Nephron (organoid): Measurements from ENCODE around the gene MGMT.

Experiments
- H3K27ac Mint-ChIP-seq, 3 experiments: 2 replicates each; pipeline ENCODE4 v1.8.0; 2020; ENCODE audit warnings: mixed read lengths in 3 of 3, mild to moderate bottlenecking in 2 of 3, moderate library complexity in 1 of 3
- H3K27me3 Mint-ChIP-seq: 2 replicates; pipeline ENCODE4 v1.8.0; 2021; ENCODE audit warnings: low read depth, mild to moderate bottlenecking, moderate library complexity, mixed read lengths
- H3K36me3 Mint-ChIP-seq: 2 replicates; pipeline ENCODE4 v1.8.0; 2020; ENCODE audit warnings: low read depth, mixed read lengths
- H3K4me1 Mint-ChIP-seq: 2 replicates; pipeline ENCODE4 v1.8.0; 2020; ENCODE audit warnings: mixed read lengths
- H3K4me3 Mint-ChIP-seq, 3 experiments: 2 replicates each; pipeline ENCODE4 v1.8.0; 2020; ENCODE audit warnings: mild to moderate bottlenecking in 3 of 3, mixed read lengths in 3 of 3, moderate library complexity in 2 of 3
- H3K9me3 Mint-ChIP-seq: 2 replicates; pipeline ENCODE4 v1.8.0; 2020; ENCODE audit warnings: mixed read lengths
- TF ChIP-seq, protein P1 (sequence below), 3 experiments: fragments of 200-600 bp; sonication (generic); IDR thresholded peaks; one replicate each; pipeline ENCODE4 v1.5.0; 2021; ENCODE audit warnings: antibody characterized with exemption in 3 of 3; ENCODE audit not compliant: unreplicated experiment in 3 of 3

The MGMT gene

DNA sequence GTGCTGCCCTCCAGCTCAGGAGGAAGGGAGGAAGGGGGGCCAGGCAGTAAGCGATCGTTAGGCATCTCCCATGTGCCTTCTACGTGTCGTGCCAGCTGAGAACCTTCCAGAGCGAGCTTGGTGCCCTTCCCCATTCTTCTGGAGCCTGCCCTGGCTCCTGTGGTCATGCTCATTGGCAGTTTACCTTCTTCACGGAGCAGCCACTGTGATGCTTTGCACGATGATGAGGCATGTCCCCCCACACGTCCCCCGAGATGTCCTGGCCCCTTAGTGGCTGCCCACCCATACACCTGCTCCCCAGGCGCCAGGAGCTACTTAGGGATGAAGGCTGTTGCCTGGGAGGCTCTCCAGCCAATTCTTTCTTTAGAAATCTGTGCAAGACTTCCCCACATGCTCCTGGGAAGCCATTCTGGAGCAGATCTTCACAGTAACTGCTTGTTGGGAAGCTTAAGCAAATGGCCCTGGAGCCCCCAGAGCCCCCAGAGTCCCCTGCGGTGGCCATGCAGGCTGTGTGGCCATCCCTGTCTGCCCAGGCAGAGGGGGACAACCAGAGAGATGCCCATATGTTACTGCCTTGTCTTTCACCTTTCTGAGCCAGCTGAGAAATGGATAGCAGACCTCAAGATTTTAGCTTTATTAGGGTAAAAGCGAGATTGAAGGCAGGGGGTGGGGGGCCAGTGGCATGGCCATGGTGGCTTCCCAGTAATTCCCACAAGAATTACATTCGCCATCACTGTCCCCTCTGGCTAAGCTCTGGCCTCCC lies 298.0 kb downstream of the MGMT start:
- TF ChIP-seq, protein P1, sequence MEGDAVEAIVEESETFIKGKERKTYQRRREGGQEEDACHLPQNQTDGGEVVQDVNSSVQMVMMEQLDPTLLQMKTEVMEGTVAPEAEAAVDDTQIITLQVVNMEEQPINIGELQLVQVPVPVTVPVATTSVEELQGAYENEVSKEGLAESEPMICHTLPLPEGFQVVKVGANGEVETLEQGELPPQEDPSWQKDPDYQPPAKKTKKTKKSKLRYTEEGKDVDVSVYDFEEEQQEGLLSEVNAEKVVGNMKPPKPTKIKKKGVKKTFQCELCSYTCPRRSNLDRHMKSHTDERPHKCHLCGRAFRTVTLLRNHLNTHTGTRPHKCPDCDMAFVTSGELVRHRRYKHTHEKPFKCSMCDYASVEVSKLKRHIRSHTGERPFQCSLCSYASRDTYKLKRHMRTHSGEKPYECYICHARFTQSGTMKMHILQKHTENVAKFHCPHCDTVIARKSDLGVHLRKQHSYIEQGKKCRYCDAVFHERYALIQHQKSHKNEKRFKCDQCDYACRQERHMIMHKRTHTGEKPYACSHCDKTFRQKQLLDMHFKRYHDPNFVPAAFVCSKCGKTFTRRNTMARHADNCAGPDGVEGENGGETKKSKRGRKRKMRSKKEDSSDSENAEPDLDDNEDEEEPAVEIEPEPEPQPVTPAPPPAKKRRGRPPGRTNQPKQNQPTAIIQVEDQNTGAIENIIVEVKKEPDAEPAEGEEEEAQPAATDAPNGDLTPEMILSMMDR (IDR thresholded peaks at IDR 0.05; ENCODE audit: unreplicated experiment in 3 of 3), result no peak
- Mint-ChIP-seq H3K27me3 (peaks cover 9% of the 10 kb centered on the region), H3K36me3 (peaks cover 9% of the 10 kb centered on the region), H3K27ac (no peak overlapping the region), H3K4me3 (no peak overlapping the region), H3K9me3 (no peaks in the 10 kb centered on the region), H3K4me1 (peaks cover 5% of the 10 kb centered on the region)

DNA sequence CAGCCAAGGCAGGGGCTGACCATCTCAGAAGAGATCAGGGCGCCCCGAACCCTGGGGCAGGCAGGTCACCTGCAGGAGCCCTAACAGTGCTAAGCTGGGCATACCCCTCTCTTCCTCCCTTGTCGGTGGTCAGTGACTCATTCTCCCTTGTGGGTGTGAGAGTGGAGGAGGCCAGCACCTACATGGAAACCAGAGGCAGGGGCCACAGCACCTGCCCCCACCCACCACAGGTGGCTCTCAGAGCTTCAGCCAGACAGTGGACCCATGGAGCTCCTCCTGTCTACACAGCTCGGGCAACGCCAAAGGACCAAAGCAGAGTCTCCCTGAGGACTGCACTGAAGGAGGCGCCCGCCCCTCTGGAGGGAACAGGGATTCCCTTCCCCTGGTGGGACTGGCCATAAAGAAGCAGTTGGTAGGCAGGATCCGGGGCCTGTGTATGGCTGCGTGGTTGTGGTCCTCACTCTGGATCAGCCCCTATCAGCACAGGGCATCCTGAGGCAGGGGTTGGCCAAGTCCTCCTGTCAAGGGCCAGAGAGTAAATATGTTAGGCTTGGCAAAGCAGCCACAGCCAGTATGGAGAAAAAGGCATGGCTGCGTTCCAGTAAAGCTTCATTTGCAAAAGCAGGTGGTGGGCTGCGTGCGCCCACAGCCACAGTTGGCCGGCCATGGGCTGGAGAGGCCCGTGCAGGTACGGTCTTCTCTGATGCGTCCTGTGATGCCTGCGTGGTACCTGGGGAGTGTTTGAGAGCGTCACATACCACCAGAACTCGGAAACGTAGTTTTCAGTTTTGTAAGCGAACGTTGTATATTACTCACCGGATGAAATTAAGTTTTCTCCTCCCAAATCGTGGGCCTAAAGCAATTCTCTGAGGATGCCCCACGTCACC lies 298.9 kb downstream of the MGMT start:
- TF ChIP-seq, protein P1 (IDR thresholded peaks at IDR 0.05; ENCODE audit: unreplicated experiment in 3 of 3), result no peak
- Mint-ChIP-seq H3K27ac (no peak overlapping the region), H3K36me3 (peaks cover 9% of the 10 kb centered on the region), H3K9me3 (no peaks in the 10 kb centered on the region), H3K27me3 (peaks cover 9% of the 10 kb centered on the region), H3K4me3 (no peak overlapping the region), H3K4me1 (peaks cover 5% of the 10 kb centered on the region)

DNA sequence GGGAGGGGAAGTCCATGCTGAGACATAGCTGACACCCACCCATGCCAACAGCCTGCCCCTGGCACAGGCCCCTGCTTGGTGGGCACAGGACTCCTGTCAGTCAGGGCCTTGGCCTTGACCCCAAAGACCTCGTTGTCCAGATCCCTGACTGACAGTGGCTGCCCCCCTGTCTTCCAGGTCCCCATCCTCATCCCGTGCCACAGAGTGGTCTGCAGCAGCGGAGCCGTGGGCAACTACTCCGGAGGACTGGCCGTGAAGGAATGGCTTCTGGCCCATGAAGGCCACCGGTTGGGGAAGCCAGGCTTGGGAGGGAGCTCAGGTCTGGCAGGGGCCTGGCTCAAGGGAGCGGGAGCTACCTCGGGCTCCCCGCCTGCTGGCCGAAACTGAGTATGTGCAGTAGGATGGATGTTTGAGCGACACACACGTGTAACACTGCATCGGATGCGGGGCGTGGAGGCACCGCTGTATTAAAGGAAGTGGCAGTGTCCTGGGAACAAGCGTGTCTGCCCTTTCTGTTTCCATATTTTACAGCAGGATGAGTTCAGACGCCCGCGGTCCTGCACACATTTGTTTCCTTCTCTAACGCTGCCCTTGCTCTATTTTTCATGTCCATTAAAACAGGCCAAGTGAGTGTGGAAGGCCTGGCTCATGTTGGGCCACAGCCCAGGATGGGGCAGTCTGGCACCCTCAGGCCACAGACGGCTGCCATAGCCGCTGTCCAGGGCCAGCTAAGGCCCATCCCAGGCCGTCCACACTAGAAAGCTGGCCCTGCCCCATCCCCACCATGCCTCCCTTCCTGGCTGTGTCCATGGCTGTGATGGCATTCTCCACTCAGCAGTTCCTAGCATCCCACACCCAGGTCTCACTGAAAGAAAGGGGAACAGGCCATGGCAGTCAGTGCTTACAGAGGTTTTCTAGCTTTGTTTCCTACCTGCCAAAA lies 299.8 kb downstream of the MGMT start:
- TF ChIP-seq, protein P1 (IDR thresholded peaks at IDR 0.05; ENCODE audit: unreplicated experiment in 3 of 3), result no peak
- no peak overlapping the region for H3K4me3 Mint-ChIP-seq
- H3K27ac Mint-ChIP-seq, result no peak overlapping the region
- H3K9me3 Mint-ChIP-seq, result no peaks in the 10 kb centered on the region
- H3K36me3 Mint-ChIP-seq, result peaks cover 11% of the 10 kb centered on the region
- peaks cover 4% of the 10 kb centered on the region for H3K27me3 Mint-ChIP-seq
- H3K4me1 Mint-ChIP-seq, result peaks cover 5% of the 10 kb centered on the region

DNA sequence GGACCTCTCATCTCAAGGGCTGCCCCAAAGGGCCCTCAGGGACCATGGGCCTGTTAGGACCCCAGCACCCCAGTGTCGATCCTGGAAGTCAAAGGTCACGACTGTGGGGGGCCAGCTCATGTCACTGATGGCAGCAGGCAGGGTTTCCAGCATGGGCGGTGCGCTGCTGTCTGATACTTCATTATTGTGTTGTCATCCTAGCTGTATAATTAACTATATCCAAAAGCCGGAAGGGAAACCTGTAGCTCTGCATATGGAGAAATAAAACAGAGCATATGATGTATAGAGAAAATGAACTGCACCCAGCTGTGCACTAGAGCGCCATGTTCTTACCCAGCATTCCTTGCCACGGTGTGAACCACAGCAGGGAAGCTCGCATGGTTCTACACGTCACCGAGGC lies 300.7 kb downstream of the MGMT start:
- peaks cover 12% of the 10 kb centered on the region for H3K36me3 Mint-ChIP-seq
- H3K27me3 Mint-ChIP-seq, result peaks cover 4% of the 10 kb centered on the region
- H3K4me3 Mint-ChIP-seq, result no peak overlapping the region
- no peaks in the 10 kb centered on the region for H3K9me3 Mint-ChIP-seq
- H3K27ac Mint-ChIP-seq, result no peak overlapping the region
- TF ChIP-seq, protein P1 (IDR thresholded peaks at IDR 0.05; ENCODE audit: unreplicated experiment in 3 of 3), result no peak
- H3K4me1 Mint-ChIP-seq, result peaks cover 5% of the 10 kb centered on the region

- TF ChIP-seq, protein P1 (IDR thresholded peaks at IDR 0.05; ENCODE audit: unreplicated experiment in 3 of 3), result peak in 1 of 3 experiments; percentile 27
- no peaks in the 10 kb centered on the region for H3K4me1 Mint-ChIP-seq
- H3K9me3 Mint-ChIP-seq, result no peaks in the 10 kb centered on the region
- H3K36me3 Mint-ChIP-seq, result peaks cover 12% of the 10 kb centered on the region
- H3K27ac Mint-ChIP-seq, result no peak overlapping the region
- H3K27me3 Mint-ChIP-seq, result peaks cover 3% of the 10 kb centered on the region
- H3K4me3 Mint-ChIP-seq, result no peak overlapping the region
Measured at GRCh38 chr10:129768437-129769355, 301.7 kb downstream of the MGMT start.
